GM12801 (cell line): ENCODE measurements around the gene PIM1.
A peak's percentile ranks its signal among the peaks of the same experiment; 100 is the strongest.

Source experiments
- CTCF ChIP-seq: IDR thresholded peaks from one replicate; pipeline ENCODE4 v1.5.1; 2011; ENCODE audit warnings: control low read depth; ENCODE audit not compliant: insufficient read length; ENCODE audit errors: extremely low read depth

Gene PIM1

GRCh38 chr6:37202788-37203491 lies 33.0 kb downstream of the PIM1 start:
- TF ChIP-seq CTCF = no peak

DNA sequence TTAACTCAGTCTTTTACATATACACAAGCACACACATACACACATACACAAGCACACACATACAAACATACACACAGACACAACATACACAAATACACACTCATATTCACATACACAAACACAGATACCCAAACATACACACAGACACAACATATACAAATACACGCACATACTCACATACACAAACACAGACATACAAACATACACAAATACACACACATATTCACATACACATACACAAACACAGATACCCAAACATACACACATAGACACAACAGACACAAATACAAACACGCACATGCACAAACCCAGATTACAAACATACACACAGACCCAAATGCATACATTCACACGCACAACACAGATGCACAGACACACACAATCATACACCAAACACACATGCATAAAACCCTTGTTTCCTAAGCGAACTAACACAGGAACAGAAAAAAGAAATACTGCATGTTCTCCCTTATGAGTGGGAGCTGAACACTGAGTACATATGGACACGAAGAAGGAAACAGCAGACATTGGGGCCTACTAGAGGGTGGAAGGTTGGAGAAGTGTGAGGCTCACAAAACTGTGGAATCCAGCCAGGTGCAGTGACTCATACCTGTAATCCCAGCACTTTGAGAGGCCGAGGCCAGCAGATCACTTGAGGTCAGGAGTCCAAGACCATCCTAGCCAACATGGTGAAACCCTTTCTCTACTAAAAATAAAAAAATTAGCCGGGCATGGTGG lies 34.2 kb downstream of the PIM1 start:
- TF ChIP-seq CTCF = no peak

DNA sequence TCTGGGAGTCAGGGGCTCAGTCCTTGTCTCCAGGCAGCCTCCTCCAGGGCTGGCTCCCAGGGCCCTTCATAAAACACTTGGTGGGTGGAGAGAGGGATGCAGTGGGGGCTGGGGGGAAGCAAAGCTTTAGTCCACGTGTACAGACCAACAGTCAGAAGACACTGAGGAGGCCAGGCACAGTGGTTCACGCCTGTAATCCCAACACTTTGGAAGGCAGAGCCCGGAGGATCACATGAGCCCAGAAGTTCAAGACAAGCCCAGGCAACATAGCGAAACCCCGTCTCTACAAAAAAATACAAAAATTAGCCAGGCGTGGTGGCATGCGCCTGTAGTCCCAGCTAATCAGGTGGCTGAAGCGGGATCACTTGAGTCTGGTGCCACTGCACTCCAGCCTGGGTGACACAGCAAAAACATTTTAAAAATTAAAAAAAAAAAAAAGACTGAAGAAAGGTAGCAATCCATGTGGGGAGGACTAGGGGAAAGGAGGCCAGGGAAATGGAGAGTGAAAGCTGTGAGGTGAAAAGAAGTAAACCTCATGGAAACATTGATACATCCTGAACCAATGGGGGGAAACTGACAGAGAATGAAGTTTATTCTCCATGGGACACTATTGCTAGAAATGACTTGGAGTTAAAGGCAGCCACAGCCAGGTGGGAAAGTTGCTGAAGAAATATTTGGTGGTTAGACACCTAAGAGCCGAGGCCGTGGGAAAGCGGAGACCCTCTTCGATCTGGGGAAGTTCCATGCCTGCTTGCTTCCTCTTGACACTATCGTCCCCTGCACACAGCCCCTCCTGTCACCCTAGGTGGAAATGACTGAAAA lies 35.4 kb downstream of the PIM1 start:
- no peak for TF ChIP-seq CTCF

GRCh38 chr6:37205997-37206340 lies 36.0 kb downstream of the PIM1 start:
- no peak for TF ChIP-seq CTCF

- TF ChIP-seq CTCF = no peak
Measured at GRCh38 chr6:37206622-37207021, 36.7 kb downstream of the PIM1 start.

DNA sequence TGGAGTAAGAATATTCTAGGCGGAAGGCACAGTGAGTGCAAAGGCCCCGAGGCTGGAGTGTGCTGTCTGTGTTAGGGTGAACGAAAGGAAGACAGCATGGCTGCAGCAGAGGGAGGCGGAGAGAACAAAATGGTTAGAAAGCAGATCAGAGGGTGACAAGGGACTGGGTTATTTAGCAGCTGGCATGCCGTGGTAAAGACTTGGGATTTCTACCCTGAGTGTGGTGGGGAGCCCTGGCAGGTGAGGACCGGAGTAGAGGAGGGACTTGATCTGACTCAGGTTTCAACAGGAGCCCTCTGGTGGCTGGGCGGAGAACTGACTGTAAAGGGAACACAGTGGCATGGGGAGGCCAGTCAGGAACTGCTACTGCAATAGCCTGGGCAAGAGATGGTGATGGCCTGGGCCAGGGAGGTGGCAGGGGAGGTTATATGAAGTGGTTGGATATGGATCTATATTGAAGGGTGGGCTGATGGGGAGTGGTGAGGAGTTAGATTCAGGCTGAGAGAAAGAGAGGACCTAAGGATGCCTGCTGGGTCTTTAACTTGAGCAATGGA lies 38.0 kb downstream of the PIM1 start:
- peak; percentile 61 for TF ChIP-seq CTCF

GRCh38 chr6:37208793-37209192 lies 38.8 kb downstream of the PIM1 start:
- no peak for TF ChIP-seq CTCF
